IPS-NIHi7 (cell line): ENCODE data around the gene ATP9B.

Experiments used
- DNase-seq: peaks from one replicate; pipeline ENCODE4 v3.0.0; 2012; ENCODE audit warnings: mixed read lengths; ENCODE audit errors: extremely low spot score

Gene ATP9B

DNA sequence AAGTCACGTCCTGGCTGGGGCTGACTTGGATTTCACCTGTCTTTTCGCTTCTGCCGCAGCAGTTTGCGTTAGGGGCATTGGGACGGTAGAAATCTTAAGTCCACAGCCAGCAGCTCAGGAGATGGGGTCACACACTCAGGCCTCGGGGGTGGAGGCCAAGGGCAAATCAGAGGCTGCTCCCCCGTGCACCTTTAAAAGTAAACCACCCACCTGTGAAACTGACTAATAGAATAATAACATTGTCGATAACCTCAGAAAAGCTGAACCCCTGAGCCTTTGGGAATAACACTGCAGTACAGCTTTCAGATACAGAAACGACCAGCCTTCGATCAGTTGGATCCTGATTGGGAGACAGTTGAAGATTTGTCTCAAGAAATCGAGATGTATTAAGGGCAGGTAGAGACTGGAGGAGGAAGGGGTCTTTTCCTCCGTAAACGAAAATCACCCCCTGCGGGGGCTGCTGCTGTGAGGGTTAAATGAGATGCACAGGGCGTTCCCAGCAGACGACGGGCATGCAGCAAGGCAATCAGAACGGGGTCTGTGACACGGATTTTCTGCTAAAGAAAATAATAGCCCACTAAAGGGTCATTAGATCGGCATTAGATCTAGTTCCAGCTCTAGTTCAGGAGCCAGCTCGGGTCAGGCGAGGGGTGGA, 310.2 kb downstream of the ATP9B start:
- no peak for DNase-seq

DNA sequence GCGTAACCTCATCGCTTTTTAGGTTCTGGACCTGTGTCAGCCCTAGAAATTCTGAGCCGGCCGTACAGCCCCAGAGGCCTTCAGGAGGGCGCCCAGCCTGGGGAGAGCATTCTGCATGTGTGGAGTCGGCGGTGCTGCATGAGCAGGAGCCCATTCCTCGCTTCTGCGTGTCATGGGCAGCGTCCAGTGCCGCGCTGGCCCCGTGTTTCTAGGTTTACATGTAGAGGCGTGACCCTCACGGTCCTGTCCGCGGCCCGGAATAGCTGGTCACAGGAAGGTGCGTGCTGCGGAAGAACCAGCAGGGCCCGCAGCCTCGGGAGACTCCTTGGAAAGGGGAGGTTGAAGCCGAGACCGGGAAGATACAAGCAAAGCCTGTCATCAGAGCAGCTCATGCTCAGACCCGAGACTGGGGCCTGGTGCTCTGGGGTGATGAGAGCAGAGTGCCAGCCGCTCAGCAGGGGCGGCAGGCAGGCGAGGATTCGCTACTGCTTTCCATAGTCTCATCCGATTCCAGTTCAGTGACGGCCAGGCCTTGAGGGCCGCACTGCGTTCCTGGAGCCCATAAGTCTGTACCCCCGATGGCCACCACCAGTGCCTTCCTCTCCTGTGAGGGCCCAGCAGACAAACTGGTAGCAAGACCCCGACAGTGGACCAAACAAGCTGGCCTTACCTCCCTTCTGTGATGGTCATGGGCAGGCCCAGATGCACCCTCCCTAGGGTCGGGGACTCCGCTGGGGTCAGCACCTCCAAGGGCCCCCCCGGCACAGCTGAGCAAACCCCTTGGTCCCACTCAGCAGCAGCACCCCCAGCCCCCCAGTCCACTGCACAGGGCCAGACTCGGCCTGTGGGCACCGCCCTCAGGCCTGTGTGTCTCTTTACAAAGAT, 311.0 kb downstream of the ATP9B start:
- DNase-seq: no peak

DNA sequence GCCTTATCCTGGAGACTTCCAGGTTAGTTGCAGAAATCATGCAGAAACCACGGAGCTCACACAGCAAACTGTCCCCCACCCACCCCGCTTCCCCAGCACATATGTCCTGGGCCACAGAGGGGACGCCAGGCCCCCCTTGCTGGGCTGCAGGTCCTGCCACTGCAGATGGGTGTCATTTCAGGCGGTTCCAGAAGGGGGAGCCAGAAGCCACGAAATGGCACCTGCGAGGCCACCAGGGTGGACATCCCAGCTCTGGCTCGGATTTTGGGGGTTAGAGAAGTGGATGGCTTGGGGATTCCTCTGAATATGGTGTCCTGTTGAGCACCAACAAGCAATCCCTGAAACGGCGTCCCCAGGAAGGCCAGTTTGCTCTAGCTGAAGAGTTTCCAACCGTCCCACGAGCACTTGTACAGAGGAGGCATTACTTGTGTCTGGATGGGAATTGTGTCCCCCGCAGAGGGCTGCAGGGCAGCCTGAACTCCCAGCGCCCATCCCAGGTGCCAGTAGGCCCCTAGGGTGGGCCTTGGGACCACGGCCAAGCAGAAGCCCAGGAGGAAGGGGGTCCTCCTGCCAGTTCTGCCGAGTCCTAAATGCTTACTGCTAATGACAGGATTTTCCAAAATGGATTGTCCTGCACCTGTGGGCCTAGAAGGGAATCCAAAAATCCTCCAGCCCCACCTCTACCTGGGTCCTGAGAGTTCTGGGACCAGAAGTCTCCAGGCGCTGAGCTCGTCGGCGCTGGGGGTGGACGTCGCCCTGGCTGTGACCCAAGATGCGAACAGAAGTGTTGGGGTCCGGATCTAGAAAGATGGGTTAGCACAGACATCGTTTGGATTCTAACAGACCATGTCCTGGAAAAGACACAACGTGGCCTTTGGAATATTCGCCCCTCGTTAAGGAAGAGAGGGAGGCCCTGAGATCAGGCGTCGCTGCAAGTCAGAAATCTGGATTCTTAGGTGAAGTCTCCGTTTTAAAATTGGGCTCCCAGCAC, 311.9 kb downstream of the ATP9B start:
- DNase-seq: peak; percentile 91

- no peak for DNase-seq
These were observed 312.7 kb downstream of the ATP9B start for GRCh38 chr18:79381811-79382311.

- no peak for DNase-seq
These were observed 313.6 kb downstream of the ATP9B start for GRCh38 chr18:79382681-79383387.

DNA sequence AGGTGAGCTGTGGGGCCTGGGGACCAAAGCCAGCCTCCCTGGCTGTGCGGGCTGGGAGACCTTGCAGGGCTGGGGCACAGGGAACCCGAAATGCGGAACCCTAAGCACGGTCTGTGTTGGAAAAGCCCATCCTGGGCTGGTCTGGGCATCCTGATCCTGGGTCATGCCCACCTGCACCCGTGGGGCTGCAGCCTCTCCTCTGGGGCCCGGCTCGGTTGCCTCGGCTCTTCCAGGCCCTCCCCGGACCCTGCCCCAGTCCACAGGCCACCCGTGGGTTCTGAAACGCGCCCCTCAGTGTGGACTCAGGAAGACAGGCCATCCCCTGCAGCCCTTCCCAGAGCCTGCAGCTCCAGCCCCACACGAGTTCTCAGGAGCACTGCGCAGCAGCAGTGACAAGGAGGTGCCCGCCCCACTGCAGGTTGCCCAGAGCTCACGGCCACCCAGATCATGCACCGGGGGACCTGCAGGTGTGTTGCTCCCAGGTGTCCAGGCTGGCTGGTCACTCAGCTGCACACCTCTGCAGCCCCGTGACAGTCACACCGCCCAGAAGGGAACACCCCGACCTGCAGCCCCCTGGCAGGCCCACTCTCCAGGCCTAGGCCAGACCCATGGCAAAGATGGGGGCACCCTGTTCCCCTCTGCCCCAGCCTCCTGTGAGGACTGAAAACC, 314.3 kb downstream of the ATP9B start:
- no peak for DNase-seq

- no peak for DNase-seq
These were observed 315.1 kb downstream of the ATP9B start for GRCh38 chr18:79384151-79384807.

DNA sequence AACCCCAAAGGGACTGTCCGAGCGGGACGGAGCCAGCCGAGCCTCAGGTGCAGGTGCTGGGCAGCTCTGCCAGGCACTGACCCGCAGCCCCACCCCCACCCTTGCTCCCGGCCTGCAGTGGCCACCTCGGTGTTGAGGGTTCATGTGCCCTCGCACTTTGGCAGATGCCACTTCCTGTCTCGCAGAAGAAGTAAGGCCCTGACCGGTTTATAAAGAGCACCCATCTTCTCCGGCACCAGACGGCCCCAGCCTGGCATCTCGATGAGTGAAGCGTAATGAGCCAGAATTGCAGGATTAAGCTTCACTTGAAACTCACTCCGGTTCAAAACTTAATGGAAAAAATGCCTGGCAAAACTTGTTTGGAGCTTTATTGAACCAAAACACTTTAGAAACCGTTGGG, 315.6 kb downstream of the ATP9B start:
- no peak for DNase-seq

GRCh38 chr18:79385326-79385707, 316.1 kb downstream of the ATP9B start:
- DNase-seq: no peak

DNA sequence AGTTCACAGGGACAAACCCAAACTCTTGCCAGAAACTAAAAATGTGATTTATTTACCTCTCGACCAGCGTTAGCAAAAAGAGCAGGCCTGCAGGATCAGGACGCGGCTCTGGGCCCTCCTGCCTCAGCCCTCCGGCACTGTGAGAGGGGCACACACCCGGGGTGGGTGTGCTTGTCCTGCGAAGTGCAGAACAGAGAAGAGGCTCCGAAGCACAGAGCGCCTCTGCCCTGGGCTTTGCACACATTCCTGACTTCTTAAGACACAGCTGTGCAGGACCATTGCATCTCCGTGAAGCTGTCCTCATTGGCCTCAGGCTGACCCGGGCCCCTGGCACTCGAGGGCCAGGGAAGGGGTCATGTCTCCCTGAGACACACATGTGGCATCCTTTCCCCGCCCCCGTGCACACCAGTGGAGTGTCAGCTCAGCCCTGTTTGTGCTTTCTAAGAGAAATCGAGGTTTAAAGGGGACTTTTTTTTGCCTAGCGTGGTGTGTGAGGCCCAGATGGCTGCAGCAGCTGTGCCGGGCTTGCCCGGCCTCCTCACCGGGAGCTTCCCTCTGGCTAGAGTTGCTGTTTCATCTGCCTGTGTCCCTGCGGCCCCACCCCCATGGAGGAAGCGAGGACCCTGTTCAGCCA, 316.6 kb downstream of the ATP9B start:
- DNase-seq: no peak

GRCh38 chr18:79386547-79386946, 317.4 kb downstream of the ATP9B start:
- no peak for DNase-seq

GRCh38 chr18:79387214-79387613, 318.0 kb downstream of the ATP9B start:
- no peak for DNase-seq

GRCh38 chr18:79387615-79388014, 318.4 kb downstream of the ATP9B start:
- DNase-seq: no peak

DNA sequence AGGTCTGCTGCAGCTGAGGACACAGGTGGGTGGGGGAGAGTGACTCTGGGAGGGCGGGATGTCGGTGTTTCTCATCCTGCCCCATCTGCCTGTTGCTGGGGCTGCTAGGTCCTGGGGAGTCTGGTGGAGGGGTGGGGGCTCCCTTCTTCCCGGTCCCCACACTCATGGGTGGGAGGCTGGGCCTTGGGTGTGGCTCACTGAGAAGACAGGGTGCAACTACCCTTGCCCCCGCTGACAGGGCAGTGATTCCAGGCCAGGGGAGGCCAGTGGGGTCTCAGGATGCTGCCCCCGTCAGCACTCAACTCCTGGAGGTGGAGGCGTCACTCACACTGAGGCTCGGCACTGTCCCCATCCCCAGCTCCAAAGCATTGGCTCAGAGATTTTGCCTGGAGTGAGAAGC, 318.8 kb downstream of the ATP9B start:
- no peak for DNase-seq

GRCh38 chr18:79389689-79390088, 320.5 kb downstream of the ATP9B start:
- no peak for DNase-seq

DNA sequence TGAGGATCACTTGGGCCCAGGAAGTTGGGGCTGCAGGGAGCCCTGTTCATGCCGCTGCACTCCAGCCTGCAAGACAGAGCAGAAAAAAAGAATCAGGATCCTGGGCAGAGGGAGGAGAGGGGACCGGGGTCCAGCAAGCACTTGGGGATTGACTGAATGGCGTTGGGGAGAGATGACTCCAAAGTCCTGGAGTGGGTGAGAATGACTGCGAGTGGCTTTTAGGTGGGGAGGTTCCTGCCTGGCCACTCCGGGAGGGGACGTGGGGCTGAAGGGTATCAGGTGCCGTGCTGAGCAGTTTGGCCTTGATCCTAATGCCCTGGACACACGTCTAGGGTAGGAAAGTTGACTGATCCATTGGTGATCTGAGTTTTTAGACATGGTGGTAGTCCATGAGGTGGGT, 323.0 kb downstream of the ATP9B start:
- DNase-seq: no peak

- DNase-seq: no peak
These were observed 324.0 kb downstream of the ATP9B start for GRCh38 chr18:79393181-79393634.

GRCh38 chr18:79393635-79394533, 324.7 kb downstream of the ATP9B start:
- DNase-seq: peak; percentile 81
